ENCODE data around the gene ARL16. TPM values are rescaled to one million over a fixed set of nuclear protein-coding genes. Genes with fewer than 3 reads are reported as not detected.

ARL16 gene
- total RNA-seq, 6 experiments from 2014 or later = 5.3 to 16.8 (median 11.1) TPM

GRCh38 chr17:81673561-81674258 lies 9.9 kb downstream of the ARL16 start:
- H3K27me3 ChIP-seq = no peaks in the 10 kb centered on the region
- H3K36me3 ChIP-seq = peaks cover 0 to 38% (median 8%) of the 10 kb centered on the region in 4 donors
- intact Hi-C loops (cut with DNase I) = loop anchor here in 1 of 2 donors (5.0 kb wide), 1 partner anchor 34 kb away; no protein-coding TSS in a partner anchor
- WGBS (ENCODE audit: insufficient coverage, low coverage, low lambda C conversion rate, missing lambda C conversion rate) = 73% methylated on average over 12 of the region's 18 CpGs
- TF ChIP-seq CTCF (IDR thresholded peaks at IDR 0.05) = no peak
- TF ChIP-seq POLR2A (IDR thresholded peaks at IDR 0.05) = no peak
- ATAC-seq = no peak
- no peak for DNase-seq
- no peak overlapping the region for H3K4me3 ChIP-seq
- H3K9me3 ChIP-seq = no peaks in the 10 kb centered on the region
- H3K4me1 ChIP-seq = no peaks in the 10 kb centered on the region
- no peak overlapping the region for H3K27ac ChIP-seq

GRCh38 chr17:81672954-81673353 lies 10.6 kb downstream of the ARL16 start:
- TF ChIP-seq POLR2A (IDR thresholded peaks at IDR 0.05) (no peak), CTCF (IDR thresholded peaks at IDR 0.05) (no peak)
- peak in 1 of 4 donors; percentile 5 for ATAC-seq
- 91% methylated on average over 6 of the region's 16 CpGs for WGBS (ENCODE audit: insufficient coverage, low coverage, low lambda C conversion rate, missing lambda C conversion rate)
- Histone ChIP-seq H3K4me1 (peaks cover 0 to under 1% (median 0%) of the 10 kb centered on the region in 4 donors), H3K9me3 (no peaks in the 10 kb centered on the region), H3K27ac (no peak overlapping the region), H3K27me3 (no peaks in the 10 kb centered on the region), H3K36me3 (peaks cover 0 to 44% (median 8%) of the 10 kb centered on the region in 4 donors), H3K4me3 (no peak overlapping the region)
- intact Hi-C loops (cut with DNase I) = loop anchor here in 1 of 2 donors (5.0 kb wide), 1 partner anchor 34 kb away; no protein-coding TSS in a partner anchor
- DNase-seq = peak in 1 of 3 donors; percentile 11

- TF ChIP-seq CTCF (IDR thresholded peaks at IDR 0.05) (no peak), POLR2A (IDR thresholded peaks at IDR 0.05) (no peak)
- H3K27ac ChIP-seq = no peak overlapping the region
- DNase-seq (peak in 1 of 3 donors; percentile 20), ATAC-seq (peak in 1 of 4 donors; percentile 5)
- H3K36me3 ChIP-seq = peaks cover 0 to 44% (median 8%) of the 10 kb centered on the region in 4 donors
- intact Hi-C loops (cut with DNase I) = loop anchor here in 1 of 2 donors (5.0 kb wide), 1 partner anchor 35 kb away; no protein-coding TSS in a partner anchor
- H3K4me3 ChIP-seq = no peak overlapping the region
- H3K4me1 ChIP-seq = peaks cover 0 to 5% (median 0%) of the 10 kb centered on the region in 4 donors
- H3K9me3 ChIP-seq = no peaks in the 10 kb centered on the region
- no peaks in the 10 kb centered on the region for H3K27me3 ChIP-seq
- WGBS (ENCODE audit: insufficient coverage, low coverage, low lambda C conversion rate, missing lambda C conversion rate) = 83% methylated on average over 4 of the region's 18 CpGs
Observed at GRCh38 chr17:81672504-81672903, 11.1 kb downstream of the ARL16 start.

GRCh38 chr17:81667754-81668153 lies 15.8 kb downstream of the ARL16 start:
- no peaks in the 10 kb centered on the region for H3K27me3 ChIP-seq
- H3K27ac ChIP-seq = no peak overlapping the region
- ATAC-seq (no peak), DNase-seq (no peak)
- WGBS (ENCODE audit: insufficient coverage, low coverage, low lambda C conversion rate, missing lambda C conversion rate) = 88% methylated on average over 15 of the region's 18 CpGs
- peak overlapping the region; percentile 98 for H3K4me3 ChIP-seq
- TF ChIP-seq CTCF (IDR thresholded peaks at IDR 0.05) = no peak
- intact Hi-C loops (cut with DNase I) = no loop called here
- H3K36me3 ChIP-seq = peaks cover 0 to 36% (median 6%) of the 10 kb centered on the region in 4 donors
- peaks cover 0 to 15% (median 3%) of the 10 kb centered on the region in 4 donors for H3K4me1 ChIP-seq
- H3K9me3 ChIP-seq = no peaks in the 10 kb centered on the region

Measured in right lobe of liver (tissue), 6 donors.